Ascending aorta (tissue), 2 donors: ENCODE data around the gene PDGFD. TPM values are rescaled to one million over a fixed set of nuclear protein-coding genes. Genes with fewer than 3 reads are reported as not detected.

Experiments
- DNase-seq, 2 donors: peaks; one replicate each; pipeline ENCODE4 v3.0.0-alpha.2; 2019; ENCODE audit warnings: low spot score in 2 of 2
- H3K27ac ChIP-seq, 2 donors: fragments of 200-600 bp; sonication (generic); one replicate each; pipeline ENCODE4 v1.5.1; 2016 to 2017; ENCODE audit warnings: mild to moderate bottlenecking in 1 of 2
- H3K27me3 ChIP-seq: fragments of 200-600 bp; sonication (generic); one replicate; pipeline ENCODE4 v1.5.1; 2017
- H3K36me3 ChIP-seq, 2 donors: fragments of 200-600 bp; sonication (generic); one replicate each; pipeline ENCODE4 v1.5.1; 2016
- H3K4me1 ChIP-seq, 2 donors: fragments of 200-600 bp; sonication (generic); one replicate each; pipeline ENCODE4 v1.5.1; 2016 to 2017; ENCODE audit warnings: mild to moderate bottlenecking in 1 of 2
- H3K4me3 ChIP-seq, 2 donors: fragments of 200-600 bp; sonication (generic); one replicate each; pipeline ENCODE4 v1.5.1; 2016 to 2017; ENCODE audit warnings: mild to moderate bottlenecking in 1 of 2
- H3K9me3 ChIP-seq, 2 donors: fragments of 200-600 bp; sonication (generic); one replicate each; pipeline ENCODE4 v1.5.1; 2016
- intact Hi-C: fragments of 100-400 bp; cut with DNase I; formaldehyde crosslinking; loops from one replicate; pipeline ENCODE4 v1.15.1; 2023
- total RNA-seq: library from RNA; depleted of rRNA; stranded (reverse); fragments of >200 nt; gene quantifications from one replicate; pipeline ENCODE4 v1.1.0, GENCODE V29; 2016
- TF ChIP-seq, protein P1 (sequence below), 3 experiments: fragments of 200-600 bp in 2 of 3; fragments of 450-650 bp in 1 of 3; sonication (generic) in 2 of 3; IDR thresholded peaks; one replicate each; pipeline ENCODE4 v1.5.1; 2016 to 2019; ENCODE audit warnings: antibody characterized with exemption in 3 of 3, mild to moderate bottlenecking in 1 of 3, moderate library complexity in 1 of 3

The PDGFD gene
- total RNA-seq, 1 donor from 2014 or later = 50.6 TPM

DNA sequence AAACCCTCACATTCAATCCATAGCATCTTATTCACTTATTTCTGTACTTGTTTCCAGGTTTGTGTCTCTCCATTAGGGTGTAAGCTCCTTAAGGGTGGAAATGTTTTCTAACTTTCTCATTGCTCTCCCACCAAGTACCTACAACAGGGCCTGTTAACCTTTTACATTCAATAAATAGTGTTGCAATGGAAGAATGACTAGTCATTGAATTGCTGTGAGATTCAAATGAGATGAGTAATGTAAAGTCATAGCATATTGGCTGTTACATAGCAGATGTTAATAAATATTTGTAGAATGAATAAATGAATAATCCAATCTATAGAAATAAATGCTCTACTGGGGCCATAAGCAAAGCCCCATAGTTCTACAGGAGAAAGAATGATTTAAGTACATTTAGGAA lies 202.9 kb downstream of the PDGFD start:
- intact Hi-C loops = no loop called here
- no peaks in the 10 kb centered on the region for H3K36me3 ChIP-seq

DNA sequence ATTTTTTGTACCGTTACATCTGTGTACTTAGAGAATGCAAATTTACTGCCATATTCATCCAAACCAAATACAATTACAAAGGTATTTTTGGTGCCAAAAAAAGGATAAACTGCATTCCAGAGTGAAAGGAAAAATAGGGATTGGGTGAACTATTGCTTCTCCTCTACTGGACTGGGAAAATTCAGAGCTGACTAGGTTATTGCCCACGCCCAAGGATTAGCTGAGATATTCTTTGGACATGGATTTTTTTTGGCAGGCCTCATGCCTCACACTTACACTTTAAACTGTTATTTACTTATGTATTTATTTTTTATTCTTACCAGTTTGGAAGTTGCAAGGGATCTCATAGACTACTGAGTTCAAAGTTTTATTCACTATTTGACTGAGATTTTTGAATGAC lies 203.8 kb downstream of the PDGFD start:
- Histone ChIP-seq H3K9me3 (no peaks in the 10 kb centered on the region), H3K4me1 (no peaks in the 10 kb centered on the region), H3K27ac (no peak overlapping the region), H3K4me3 (no peak overlapping the region), H3K36me3 (no peaks in the 10 kb centered on the region), H3K27me3 (no peaks in the 10 kb centered on the region)
- DNase-seq = no peak
- intact Hi-C loops = no loop called here
- TF ChIP-seq, protein P1, sequence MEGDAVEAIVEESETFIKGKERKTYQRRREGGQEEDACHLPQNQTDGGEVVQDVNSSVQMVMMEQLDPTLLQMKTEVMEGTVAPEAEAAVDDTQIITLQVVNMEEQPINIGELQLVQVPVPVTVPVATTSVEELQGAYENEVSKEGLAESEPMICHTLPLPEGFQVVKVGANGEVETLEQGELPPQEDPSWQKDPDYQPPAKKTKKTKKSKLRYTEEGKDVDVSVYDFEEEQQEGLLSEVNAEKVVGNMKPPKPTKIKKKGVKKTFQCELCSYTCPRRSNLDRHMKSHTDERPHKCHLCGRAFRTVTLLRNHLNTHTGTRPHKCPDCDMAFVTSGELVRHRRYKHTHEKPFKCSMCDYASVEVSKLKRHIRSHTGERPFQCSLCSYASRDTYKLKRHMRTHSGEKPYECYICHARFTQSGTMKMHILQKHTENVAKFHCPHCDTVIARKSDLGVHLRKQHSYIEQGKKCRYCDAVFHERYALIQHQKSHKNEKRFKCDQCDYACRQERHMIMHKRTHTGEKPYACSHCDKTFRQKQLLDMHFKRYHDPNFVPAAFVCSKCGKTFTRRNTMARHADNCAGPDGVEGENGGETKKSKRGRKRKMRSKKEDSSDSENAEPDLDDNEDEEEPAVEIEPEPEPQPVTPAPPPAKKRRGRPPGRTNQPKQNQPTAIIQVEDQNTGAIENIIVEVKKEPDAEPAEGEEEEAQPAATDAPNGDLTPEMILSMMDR (IDR thresholded peaks at IDR 0.05) = no peak

More for the DNA sequence above, 202.9 kb downstream of the PDGFD start:
- no peak for DNase-seq
- H3K4me1 ChIP-seq = no peaks in the 10 kb centered on the region
- no peaks in the 10 kb centered on the region for H3K27me3 ChIP-seq
- H3K27ac ChIP-seq = no peak overlapping the region
- H3K9me3 ChIP-seq = no peaks in the 10 kb centered on the region
- H3K4me3 ChIP-seq = no peak overlapping the region
- TF ChIP-seq, protein P1 (IDR thresholded peaks at IDR 0.05) = no peak

DNA sequence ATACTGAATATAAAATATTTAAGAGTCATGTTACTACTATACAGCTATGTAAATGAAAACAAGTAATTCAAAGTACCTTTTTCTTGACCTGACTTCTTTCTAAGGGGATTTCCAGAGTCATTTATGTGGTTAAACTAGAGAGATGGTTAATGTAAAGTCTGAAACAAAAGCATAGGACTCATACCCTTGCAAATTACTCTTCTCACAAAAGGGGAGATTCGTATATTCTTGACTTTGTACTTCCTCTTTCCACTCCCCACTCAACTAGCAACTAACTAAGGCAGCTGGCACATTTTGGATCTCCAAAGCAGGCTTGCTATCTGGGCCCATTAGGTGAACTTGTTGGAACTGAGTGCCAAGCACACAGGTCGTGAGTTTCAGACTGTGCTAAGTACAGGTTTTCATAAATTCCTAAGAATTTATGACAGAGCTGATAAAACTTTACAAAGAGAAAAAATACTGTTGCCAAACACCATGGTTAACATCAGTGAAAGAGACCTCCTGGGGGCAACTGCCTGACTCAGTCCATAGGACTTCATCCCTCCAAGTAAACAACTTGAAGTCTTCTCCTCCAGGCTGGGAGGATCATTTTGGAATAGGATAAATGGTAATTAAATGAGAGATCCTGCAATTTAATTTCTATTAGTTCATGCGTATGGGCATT lies 204.5 kb downstream of the PDGFD start:
- H3K4me1 ChIP-seq = no peaks in the 10 kb centered on the region
- H3K27me3 ChIP-seq = no peaks in the 10 kb centered on the region
- no peak overlapping the region for H3K27ac ChIP-seq
- TF ChIP-seq, protein P1 (IDR thresholded peaks at IDR 0.05) = no peak
- no peak for DNase-seq
- H3K36me3 ChIP-seq = no peaks in the 10 kb centered on the region
- H3K9me3 ChIP-seq = no peaks in the 10 kb centered on the region
- intact Hi-C loops = no loop called here
- H3K4me3 ChIP-seq = no peak overlapping the region

DNA sequence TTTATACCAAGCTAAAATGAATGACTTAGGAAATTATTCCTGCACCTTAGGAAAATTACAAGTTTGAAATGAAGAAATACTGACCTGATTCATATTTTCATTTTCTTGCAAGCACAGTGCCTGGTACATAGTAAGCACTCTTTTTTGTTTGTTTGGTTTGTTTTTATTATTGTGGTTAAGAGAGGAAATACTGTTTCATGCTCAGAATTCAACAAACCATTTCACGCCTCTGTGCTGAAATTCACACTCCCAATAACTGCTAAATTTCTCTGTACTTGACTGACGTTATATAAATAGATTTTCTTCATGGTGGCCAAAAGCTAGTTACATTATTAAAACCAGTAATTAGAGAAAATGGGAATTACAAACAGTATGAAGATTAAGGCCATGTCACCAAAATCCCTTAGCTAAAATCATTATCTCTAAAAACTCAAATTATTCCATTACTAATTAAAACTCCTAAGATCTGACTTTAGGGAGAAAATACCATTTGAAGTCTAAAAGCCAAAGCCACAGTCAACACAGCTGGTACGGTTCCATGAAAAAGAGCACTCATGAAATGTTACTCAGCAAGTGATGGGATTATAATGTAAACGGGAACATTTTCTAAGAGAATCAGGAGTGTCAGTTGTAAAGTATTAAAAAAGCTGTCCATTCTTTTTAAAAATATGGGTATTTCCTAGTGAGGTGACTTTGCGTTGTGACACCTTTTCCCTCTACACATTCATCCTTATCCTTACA lies 205.3 kb downstream of the PDGFD start:
- no peaks in the 10 kb centered on the region for H3K4me1 ChIP-seq
- no peaks in the 10 kb centered on the region for H3K36me3 ChIP-seq
- intact Hi-C loops = no loop called here
- H3K4me3 ChIP-seq = no peak overlapping the region
- H3K27me3 ChIP-seq = no peaks in the 10 kb centered on the region
- no peak overlapping the region for H3K27ac ChIP-seq
- H3K9me3 ChIP-seq = no peaks in the 10 kb centered on the region
- no peak for DNase-seq
- TF ChIP-seq, protein P1 (IDR thresholded peaks at IDR 0.05) = no peak

DNA sequence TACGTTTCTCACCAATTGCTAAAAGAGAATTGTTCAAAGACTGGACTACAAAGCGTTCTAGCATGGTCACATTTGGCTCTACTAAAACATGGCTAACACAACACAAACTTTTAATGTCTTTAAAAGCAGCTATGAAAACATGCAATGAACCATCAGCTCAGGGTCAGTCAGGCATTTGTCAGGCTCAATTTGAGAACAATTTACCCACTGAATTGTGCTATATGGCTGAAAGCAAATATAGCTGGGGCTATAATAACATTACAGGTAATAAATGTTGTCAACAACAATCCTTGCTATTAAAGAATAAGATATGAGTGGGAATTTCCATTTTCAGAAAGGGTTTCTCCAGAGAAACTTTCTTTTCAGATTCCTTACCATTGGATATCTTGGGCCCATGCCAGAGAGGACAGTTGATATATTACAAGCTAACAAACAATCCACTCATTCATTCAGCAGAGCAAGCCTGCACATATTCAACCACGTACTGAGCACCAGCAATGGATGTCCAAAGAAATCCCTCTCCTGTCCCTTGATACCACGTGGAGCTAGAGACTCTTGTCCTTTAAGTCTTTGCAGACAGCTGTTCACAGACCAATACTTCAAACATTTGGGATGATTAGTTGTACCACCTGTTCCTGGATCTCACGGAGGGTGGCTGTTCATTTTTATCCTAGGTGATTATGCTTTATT lies 210.0 kb downstream of the PDGFD start:
- H3K4me3 ChIP-seq = no peak overlapping the region
- TF ChIP-seq, protein P1 (IDR thresholded peaks at IDR 0.05) = no peak
- intact Hi-C loops = no loop called here
- no peaks in the 10 kb centered on the region for H3K4me1 ChIP-seq
- no peak overlapping the region for H3K27ac ChIP-seq
- no peaks in the 10 kb centered on the region for H3K36me3 ChIP-seq
- DNase-seq = no peak
- no peaks in the 10 kb centered on the region for H3K9me3 ChIP-seq
- no peaks in the 10 kb centered on the region for H3K27me3 ChIP-seq
